Activated CD8-positive, alpha-beta T cell treated with anti-CD3 and anti-CD28 coated beads for 36 hours (primary cell): Measurements from ENCODE around the gene SERINC1. TPM values are rescaled to one million over a fixed set of nuclear protein-coding genes. Genes with fewer than 3 reads are reported as not detected.
A peak's percentile ranks its signal among the peaks of the same experiment; 100 is the strongest.
"Not testable (repeated sequence)": the region's sequence is repeated elsewhere in the genome, so short reads cannot be mapped to it uniquely, and the experiment has no call there.

Experiments used
- ATAC-seq: fragments of 200-7000 bp; cut with Tn5 transposase; one replicate; pipeline ENCODE4 v1.10.0; 2021; ENCODE audit warnings: mild to moderate bottlenecking, moderate library complexity
- CTCF ChIA-PET: fragments of 350-600 bp; sonication (Branson Sonifier 250); formaldehyde crosslinking; loops from one replicate; lab custom pipeline; 2021; ENCODE audit warnings: antibody characterized with exemption; lab: Charles Lee
- POLR2A ChIA-PET: fragments of 350-600 bp; sonication (Branson Sonifier 250); formaldehyde crosslinking; loops from one replicate; lab custom pipeline; 2021; ENCODE audit warnings: antibody characterized with exemption; lab: Charles Lee
- DNase-seq: peaks from one replicate; pipeline ENCODE4 v3.0.0-alpha.2; 2020
- H3K27ac Mint-ChIP-seq: one replicate; pipeline ENCODE4 v1.8.0; 2021; ENCODE audit warnings: mild to moderate bottlenecking, mixed read lengths
- H3K27me3 Mint-ChIP-seq: one replicate; pipeline ENCODE4 v1.8.0; 2021; ENCODE audit warnings: mixed read lengths
- H3K36me3 Mint-ChIP-seq: one replicate; pipeline ENCODE4 v1.8.0; 2021; ENCODE audit warnings: low read depth, mixed read lengths
- H3K4me1 Mint-ChIP-seq: one replicate; pipeline ENCODE4 v1.8.0; 2021; ENCODE audit warnings: low read depth, mixed read lengths
- H3K4me3 Mint-ChIP-seq: one replicate; pipeline ENCODE4 v1.8.0; 2021; ENCODE audit warnings: mild to moderate bottlenecking, moderate library complexity, mixed read lengths
- H3K9me3 Mint-ChIP-seq: one replicate; pipeline ENCODE4 v1.8.0; 2021; ENCODE audit warnings: mixed read lengths
- CTCF ChIP-seq: fragments of 200-600 bp; IDR thresholded peaks from one replicate; pipeline ENCODE4 v1.8.0; 2022; ENCODE audit warnings: antibody characterized with exemption, mild to moderate bottlenecking
- intact Hi-C: fragments of 100-400 bp; cut with micrococcal nuclease; formaldehyde crosslinking; loops from one replicate; pipeline ENCODE4 v1.10.0; 2022
- total RNA-seq, 2 experiments: library from RNA; stranded (reverse); gene quantifications; one replicate each; pipeline ENCODE4 v1.2.3, GENCODE V29; 2021

The SERINC1 gene
- total RNA-seq, 2 experiments from 2014 or later, result 40.2 to 40.5 TPM

DNA sequence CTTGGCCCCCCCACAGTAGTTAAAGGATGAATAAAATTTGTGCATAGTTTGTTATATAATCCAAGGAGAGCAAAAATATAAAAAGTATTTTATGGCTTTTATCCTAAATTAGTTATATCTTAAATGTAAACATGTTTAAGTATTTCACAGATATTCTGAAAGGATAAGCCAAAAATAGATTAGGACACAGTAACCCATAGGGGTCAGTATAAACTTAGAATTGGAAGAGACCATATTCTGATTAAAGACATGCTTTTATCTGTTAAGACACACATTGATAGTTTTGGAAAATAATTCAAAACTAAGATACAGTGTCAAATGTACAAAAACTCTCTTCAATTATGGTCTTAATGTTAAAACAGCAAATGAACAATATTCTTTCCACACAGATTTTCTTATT lies 4.5 kb upstream of the SERINC1 start:
- no peaks in the 10 kb centered on the region for H3K4me1 Mint-ChIP-seq
- DNase-seq (no peak), ATAC-seq (no peak)
- POLR2A ChIA-PET, result no interaction called here
- H3K27ac Mint-ChIP-seq, result no peak overlapping the region
- peaks cover 3% of the 10 kb centered on the region for H3K36me3 Mint-ChIP-seq
- CTCF ChIA-PET, result interaction anchor here (4.3 kb wide), 1 partner anchor 16 kb away, joined by 26 read pairs; no protein-coding TSS in a partner anchor
- no peaks in the 10 kb centered on the region for H3K9me3 Mint-ChIP-seq
- no peak overlapping the region for H3K4me3 Mint-ChIP-seq
- H3K27me3 Mint-ChIP-seq, result no peaks in the 10 kb centered on the region
- intact Hi-C loops, result loop anchor here (2.0 kb wide), 1 partner anchor 55 kb away; no protein-coding TSS in a partner anchor
- TF ChIP-seq CTCF, result peak; percentile 53

DNA sequence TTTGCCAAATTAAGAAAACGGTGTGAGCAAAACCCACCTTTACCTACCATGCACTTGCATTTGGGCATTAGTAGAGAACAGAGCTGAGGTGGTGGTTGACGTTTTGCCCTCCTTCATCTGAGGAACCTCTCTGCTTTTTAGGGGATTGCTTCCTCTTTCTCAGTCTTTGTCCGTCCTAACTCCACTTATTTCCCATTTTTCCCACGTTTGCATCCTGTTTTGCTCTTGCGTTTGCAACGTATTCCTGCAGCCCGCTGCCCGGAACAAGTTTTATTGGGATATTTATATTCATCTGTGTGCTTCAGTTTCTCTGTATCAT lies 374 bp upstream of the SERINC1 start:
- peak overlapping the region; percentile 94 for H3K4me3 Mint-ChIP-seq
- DNase-seq, result no peak
- H3K4me1 Mint-ChIP-seq, result peaks cover 30% of the 10 kb centered on the region
- peaks cover 18% of the 10 kb centered on the region for H3K36me3 Mint-ChIP-seq
- no peaks in the 10 kb centered on the region for H3K27me3 Mint-ChIP-seq
- POLR2A ChIA-PET, result interaction anchor here (0.7 to 2.0 kb wide), 7 partner anchors 13 to 78 kb away, joined by 3 to 19 read pairs (median 4); partner anchors contain the start of gene HSF2
- no peak for TF ChIP-seq CTCF
- CTCF ChIA-PET, result interaction anchor here (1.8 to 5.3 kb wide), 4 partner anchors 12 to 89 kb away, joined by 4 to 31 read pairs (median 16); no protein-coding TSS in a partner anchor
- intact Hi-C loops, result no loop called here
- peak; percentile 43 for ATAC-seq
- H3K27ac Mint-ChIP-seq, result peak overlapping the region; percentile 98
- H3K9me3 Mint-ChIP-seq, result no peaks in the 10 kb centered on the region

GRCh38 chr6:122461885-122462284 lies 9.7 kb downstream of the SERINC1 start:
- intact Hi-C loops, result no loop called here
- Mint-ChIP-seq H3K4me3 (no peak overlapping the region), H3K27ac (peak overlapping the region; percentile 65), H3K36me3 (peaks cover 35% of the 10 kb centered on the region), H3K4me1 (peaks cover 87% of the 10 kb centered on the region), H3K9me3 (peaks cover 2% of the 10 kb centered on the region), H3K27me3 (no peaks in the 10 kb centered on the region)
- no peak for TF ChIP-seq CTCF
- DNase-seq (no peak), ATAC-seq (no peak)
- CTCF ChIA-PET, result no interaction called here
- POLR2A ChIA-PET, result no interaction called here

- intact Hi-C loops, DNase-seq, ATAC-seq, H3K27me3 Mint-ChIP-seq, H3K9me3 Mint-ChIP-seq, H3K4me3 Mint-ChIP-seq: not testable (repeated sequence)
- H3K27ac Mint-ChIP-seq, result peak overlapping the region; percentile 89
- POLR2A ChIA-PET, result interaction anchor here (1.7 to 4.3 kb wide), 2 partner anchors 10 to 12 kb away, joined by 4 to 19 read pairs; partner anchors contain the start of gene SERINC1
- peaks cover 31% of the 10 kb centered on the region for H3K36me3 Mint-ChIP-seq
- CTCF ChIA-PET, result interaction anchor here (1.5 to 2.4 kb wide), 2 partner anchors 11 to 13 kb away, joined by 6 to 7 read pairs; partner anchors contain the start of gene SERINC1
- H3K4me1 Mint-ChIP-seq, result peaks cover 76% of the 10 kb centered on the region
These were observed 11.7 kb downstream of the SERINC1 start for GRCh38 chr6:122459865-122460416.

GRCh38 chr6:122459240-122459639 lies 12.4 kb downstream of the SERINC1 start:
- no peak overlapping the region for H3K4me3 Mint-ChIP-seq
- H3K27ac Mint-ChIP-seq, result peak overlapping the region; percentile 89
- H3K4me1 Mint-ChIP-seq, result peaks cover 77% of the 10 kb centered on the region
- peaks cover 34% of the 10 kb centered on the region for H3K36me3 Mint-ChIP-seq
- H3K27me3 Mint-ChIP-seq, result no peaks in the 10 kb centered on the region
- CTCF ChIA-PET, result interaction anchor here (1.5 to 2.4 kb wide), 2 partner anchors 12 to 13 kb away, joined by 6 to 7 read pairs; partner anchors contain the start of gene SERINC1
- ATAC-seq, result no peak
- no peak for DNase-seq
- intact Hi-C loops, result no loop called here
- TF ChIP-seq CTCF, result no peak
- peaks cover 2% of the 10 kb centered on the region for H3K9me3 Mint-ChIP-seq
- POLR2A ChIA-PET, result interaction anchor here (0.7 to 4.3 kb wide), 3 partner anchors 8 to 12 kb away, joined by 3 to 19 read pairs (median 4); partner anchors contain the start of gene SERINC1
